Measurements from ENCODE around the gene C2CD4D. TPM values are rescaled to one million over a fixed set of nuclear protein-coding genes. Genes with fewer than 3 reads are reported as not detected.

Gene C2CD4D
- total RNA-seq, 1 experiment from 2014 or later = not detected

- no peaks in the 10 kb centered on the region for H3K9me3 ChIP-seq (replicated peaks)
- H3K4me1 ChIP-seq (replicated peaks) = peaks cover 8% of the 10 kb centered on the region; the same call in 1 of the 2 replicates
- peaks cover 3% of the 10 kb centered on the region for H3K27me3 ChIP-seq (replicated peaks)
- H3K27ac ChIP-seq = no peak overlapping the region
- DNase-seq (ENCODE audit: low read depth in 1 of 2, low spot score in 2 of 2) = no peak
- H3K36me3 ChIP-seq = no peaks in the 10 kb centered on the region
- H3K4me3 ChIP-seq = peak overlapping the region; percentile 40
Observed at GRCh38 chr1:151790940-151791651, 48.5 kb downstream of the C2CD4D start.

GRCh38 chr1:151790071-151790939 is 49.3 kb downstream of the C2CD4D start, which contains the start of gene TDRKH:
TDRKH (minus strand) TSS chr1:151790500; CDS start chr1:151783022, 7,478 bp downstream.
- H3K27me3 ChIP-seq (replicated peaks) = peaks cover 8% of the 10 kb centered on the region
- H3K36me3 ChIP-seq = no peaks in the 10 kb centered on the region
- H3K27ac ChIP-seq = no peak within 1 kb of the TSS
- no peaks in the 10 kb centered on the region for H3K9me3 ChIP-seq (replicated peaks)
- peaks cover 8% of the 10 kb centered on the region; the same call in 1 of the 2 replicates for H3K4me1 ChIP-seq (replicated peaks)
- peak within 1 kb of the TSS; percentile 40 for H3K4me3 ChIP-seq
- DNase-seq (ENCODE audit: low read depth in 1 of 2, low spot score in 2 of 2) = peak; percentile 94 to 99

Other genes with a start within 250 kb of the C2CD4D start
- gene SNX27, start 227.8 kb downstream of the C2CD4D start, total RNA-seq (2014; rRNA removed; shearing (Covaris generic)) = 18.4 and 28.5 TPM in 2 replicates
- gene CELF3, start 123.0 kb downstream of the C2CD4D start, total RNA-seq (2014; rRNA removed; shearing (Covaris generic)) = not detected in 2 replicates
- not detected in 2 replicates for gene RIIAD1, start 118.3 kb downstream of the C2CD4D start, total RNA-seq (2014; rRNA removed; shearing (Covaris generic))
- 171 and 279 TPM in 2 replicates for gene MRPL9, start 76.3 kb downstream of the C2CD4D start, total RNA-seq (2014; rRNA removed; shearing (Covaris generic))
- gene TDRKH, start 49.3 kb downstream of the C2CD4D start, total RNA-seq (2014; rRNA removed; shearing (Covaris generic)) = 0.94 and 4.0 TPM in 2 replicates
- not detected in 2 replicates for gene LINGO4, start 34.4 kb downstream of the C2CD4D start, total RNA-seq (2014; rRNA removed; shearing (Covaris generic))
- not detected in 2 replicates for gene RORC, start 8.0 kb downstream of the C2CD4D start, total RNA-seq (2014; rRNA removed; shearing (Covaris generic))
- not detected in 2 replicates for gene THEM5, start 13.9 kb upstream of the C2CD4D start, total RNA-seq (2014; rRNA removed; shearing (Covaris generic))
- 7.5 and 9.5 TPM in 2 replicates for gene THEM4, start 69.7 kb upstream of the C2CD4D start, total RNA-seq (2014; rRNA removed; shearing (Covaris generic))
- 90.2 and 151 TPM in 2 replicates for gene S100A10, start 154.0 kb upstream of the C2CD4D start, total RNA-seq (2014; rRNA removed; shearing (Covaris generic))
- 228 and 284 TPM in 2 replicates for gene S100A11, start 197.2 kb upstream of the C2CD4D start, total RNA-seq (2014; rRNA removed; shearing (Covaris generic))
- gene TCHHL1, start 249.2 kb upstream of the C2CD4D start, total RNA-seq (2014; rRNA removed; shearing (Covaris generic)) = not detected in 2 replicates